H9 (cell line): ENCODE measurements around the gene CXCL9. TPM values are rescaled to one million over a fixed set of nuclear protein-coding genes. Genes with fewer than 3 reads are reported as not detected.

ENCODE experiments used
- DNase-seq: peaks from one replicate; pipeline ENCODE4 v3.0.0-alpha.2; 2017
- H2AFZ ChIP-seq: one replicate; pipeline ENCODE4 v1.6.1; 2013; ENCODE audit warnings: mild to moderate bottlenecking, low read length, control low read depth, moderate library complexity
- H2AK5ac ChIP-seq: 2 replicates; pipeline ENCODE4 v1.6.1; 2013; ENCODE audit warnings: low read length, control low read depth, mixed read lengths; ENCODE audit not compliant: insufficient read length
- H2BK120ac ChIP-seq: one replicate; pipeline ENCODE4 v1.6.1; 2013; ENCODE audit warnings: low read depth, mild to moderate bottlenecking, low read length, control low read depth, inconsistent platforms; ENCODE audit not compliant: poor library complexity, severe bottlenecking
- H2BK12ac ChIP-seq: 2 replicates; pipeline ENCODE4 v1.6.1; 2013; ENCODE audit warnings: low read length, control low read depth, mixed read lengths, low read depth; ENCODE audit not compliant: insufficient read length
- H2BK15ac ChIP-seq: 2 replicates; pipeline ENCODE4 v1.6.1; 2013; ENCODE audit warnings: low read depth, low read length, control low read depth
- H2BK20ac ChIP-seq: one replicate; pipeline ENCODE4 v1.6.1; 2013; ENCODE audit warnings: low read depth, mild to moderate bottlenecking, low read length, control low read depth, inconsistent platforms; ENCODE audit not compliant: poor library complexity, severe bottlenecking
- H2BK5ac ChIP-seq: 2 replicates; pipeline ENCODE4 v1.6.1; 2013; ENCODE audit warnings: low read length, control low read depth, mixed read lengths; ENCODE audit not compliant: insufficient read length
- H3K14ac ChIP-seq: 2 replicates; pipeline ENCODE4 v1.6.1; 2013; ENCODE audit warnings: low read length, control low read depth; ENCODE audit not compliant: insufficient read depth
- H3K18ac ChIP-seq: 2 replicates; pipeline ENCODE4 v1.6.1; 2013; ENCODE audit warnings: low read depth, mild to moderate bottlenecking, mixed read lengths, low read length, control low read depth; ENCODE audit not compliant: insufficient read length
- H3K23ac ChIP-seq: 2 replicates; pipeline ENCODE4 v1.6.1; 2013; ENCODE audit warnings: low read length, control low read depth, mixed read lengths, low read depth; ENCODE audit not compliant: insufficient read length
- H3K23me2 ChIP-seq: 2 replicates; pipeline ENCODE4 v1.6.1; 2013; ENCODE audit warnings: low read depth, mild to moderate bottlenecking, mixed read lengths, low read length, control low read depth; ENCODE audit not compliant: insufficient read length, poor library complexity, severe bottlenecking
- H3K27ac ChIP-seq: 2 replicates; pipeline ENCODE4 v1.5.1; 2013; ENCODE audit warnings: low read length, control low read depth, mixed read lengths, low read depth; ENCODE audit not compliant: insufficient read length
- H3K27me3 ChIP-seq: 2 replicates; pipeline ENCODE4 v1.6.1; 2013; ENCODE audit warnings: low read length, control low read depth, inconsistent platforms; ENCODE audit not compliant: insufficient read depth
- H3K4ac ChIP-seq: 2 replicates; pipeline ENCODE4 v1.6.1; 2013; ENCODE audit warnings: low read depth, mild to moderate bottlenecking, control low read depth, inconsistent platforms, low read length, moderate library complexity
- H3K4me1 ChIP-seq: 2 replicates; pipeline ENCODE4 v1.6.1; 2013; ENCODE audit warnings: low read length, control low read depth, inconsistent platforms; ENCODE audit not compliant: insufficient read depth
- H3K4me2 ChIP-seq: 2 replicates; pipeline ENCODE4 v1.6.1; 2013; ENCODE audit warnings: low read length, control low read depth, mixed read lengths; ENCODE audit not compliant: insufficient read length, insufficient read depth
- H3K56ac ChIP-seq: 2 replicates; pipeline ENCODE4 v1.6.1; 2013; ENCODE audit warnings: low read depth, mild to moderate bottlenecking, mixed read lengths, low read length, control low read depth; ENCODE audit not compliant: insufficient read length
- H3K79me1 ChIP-seq: 2 replicates; pipeline ENCODE4 v1.6.1; 2013; ENCODE audit warnings: low read depth, mild to moderate bottlenecking, moderate library complexity, low read length, control low read depth, inconsistent platforms; ENCODE audit not compliant: insufficient read depth, poor library complexity, severe bottlenecking
- H3K79me2 ChIP-seq: 2 replicates; pipeline ENCODE4 v1.6.1; 2013; ENCODE audit warnings: low read length, control low read depth, inconsistent platforms; ENCODE audit not compliant: insufficient read depth
- H3K9ac ChIP-seq: 2 replicates; pipeline ENCODE4 v1.6.1; 2013; ENCODE audit warnings: low read length, control low read depth, mixed read lengths; ENCODE audit not compliant: insufficient read length; ENCODE audit errors: extremely low read depth
- H3K9me3 ChIP-seq: one replicate; pipeline ENCODE4 v1.6.1; 2013; ENCODE audit warnings: low read depth, low read length, inconsistent platforms; ENCODE audit not compliant: control insufficient read depth
- H3T11ph ChIP-seq: one replicate; pipeline ENCODE4 v1.6.1; 2013; ENCODE audit warnings: mild to moderate bottlenecking, low read length, control low read depth, inconsistent platforms
- H4K20me1 ChIP-seq: one replicate; pipeline ENCODE4 v1.6.1; 2013; ENCODE audit not compliant: control insufficient read depth, insufficient read length, insufficient read depth
- H4K5ac ChIP-seq: 2 replicates; pipeline ENCODE4 v1.6.1; 2013; ENCODE audit warnings: low read depth, mild to moderate bottlenecking, mixed read lengths, low read length, control low read depth; ENCODE audit not compliant: insufficient read length
- H4K8ac ChIP-seq: replicated peaks from 2 replicates; pipeline ENCODE4 v1.6.1; 2013; ENCODE audit warnings: low read length, control low read depth, mixed read lengths, low read depth; ENCODE audit not compliant: insufficient read length
- H4K91ac ChIP-seq: 2 replicates; pipeline ENCODE4 v1.6.1; 2013; ENCODE audit warnings: low read depth, mild to moderate bottlenecking, moderate library complexity, mixed read lengths, low read length, control low read depth; ENCODE audit not compliant: insufficient read length
- H3K27ac Mint-ChIP-seq, 3 experiments: 2 replicates in 2 of 3; 3 replicates in 1 of 3; pipeline ENCODE4 v1.8.0; 2020 to 2021; ENCODE audit warnings: mixed read lengths in 3 of 3, mild to moderate bottlenecking in 1 of 3, moderate library complexity in 1 of 3
- H3K27me3 Mint-ChIP-seq: 2 replicates; pipeline ENCODE4 v1.8.0; 2021; ENCODE audit warnings: low read depth, mild to moderate bottlenecking, moderate library complexity, mixed read lengths
- H3K36me3 Mint-ChIP-seq, 3 experiments: 2 replicates in 2 of 3; 3 replicates in 1 of 3; pipeline ENCODE4 v1.8.0; 2020 to 2021; ENCODE audit warnings: low read depth in 3 of 3, mixed read lengths in 3 of 3; ENCODE audit not compliant: insufficient read depth in 1 of 3
- H3K4me1 Mint-ChIP-seq, 2 experiments: 2 replicates each; pipeline ENCODE4 v1.8.0; 2020; ENCODE audit warnings: mixed read lengths in 2 of 2
- H3K4me3 Mint-ChIP-seq, 2 experiments: 2 replicates in 1 of 2; 3 replicates in 1 of 2; pipeline ENCODE4 v1.8.0; 2020 to 2021; ENCODE audit warnings: mild to moderate bottlenecking in 2 of 2, mixed read lengths in 2 of 2, moderate library complexity in 1 of 2
- H3K9me3 Mint-ChIP-seq, 2 experiments: 2 replicates in 1 of 2; 3 replicates in 1 of 2; pipeline ENCODE4 v1.8.0; 2020; ENCODE audit warnings: mild to moderate bottlenecking in 2 of 2, mixed read lengths in 2 of 2, moderate library complexity in 1 of 2
- CTCF ChIP-seq: fragments of 200-600 bp; sonication (generic); conservative IDR thresholded peaks from 3 replicates; pipeline ENCODE4 v1.8.0; 2021; ENCODE audit warnings: antibody characterized with exemption, mild to moderate bottlenecking
- WGBS: extraction: QIAGEN DNeasy Blood & Tissue Kit; methylation state at CpG from one replicate; pipeline ENCODE4 v1.1.7; 2013; ENCODE audit warnings: missing lambda C conversion rate, low lambda C conversion rate, mixed read lengths; ENCODE audit not compliant: insufficient read length; ENCODE audit errors: extremely low coverage; 5-methylcytosine and 5-hydroxymethylcytosine counted together
- total RNA-seq: library from RNA; stranded (reverse); gene quantifications from 2 replicates; pipeline ENCODE4 v1.2.1, GENCODE V29; 2021

CXCL9 gene
- total RNA-seq, 1 experiment from 2014 or later = not detected

GRCh38 chr4:75968084-75968483, 39.2 kb downstream of the CXCL9 start:
- Histone ChIP-seq H3K4me2 (no peak overlapping the region), H4K91ac (no peak overlapping the region), H3K14ac (no peak overlapping the region), H2BK5ac (no peak overlapping the region), H3T11ph (no peak overlapping the region), H3K23me2 (no peaks in the 10 kb centered on the region), H4K5ac (no peak overlapping the region), H3K4me1 (no peaks in the 10 kb centered on the region), H3K9me3 (peaks cover 10% of the 10 kb centered on the region), H3K79me1 (no peaks in the 10 kb centered on the region), H2BK120ac (no peak overlapping the region), H2AFZ (no peak overlapping the region), H3K27ac (no peak overlapping the region), H4K20me1 (no peaks in the 10 kb centered on the region), H3K18ac (no peak overlapping the region), H2BK15ac (no peak overlapping the region), H3K27me3 (no peaks in the 10 kb centered on the region), H2BK12ac (no peak overlapping the region), H3K4ac (no peak overlapping the region), H3K56ac (no peak overlapping the region), H4K8ac (no peak overlapping the region), H3K79me2 (no peaks in the 10 kb centered on the region), H3K23ac (no peak overlapping the region), H3K9ac (no peak overlapping the region), H2BK20ac (no peak overlapping the region), H2AK5ac (no peak overlapping the region)
- H3K27me3 Mint-ChIP-seq = no peaks in the 10 kb centered on the region
- no peaks in the 10 kb centered on the region for H3K4me1 Mint-ChIP-seq
- peaks cover 80 to 97% (median 91%) of the 10 kb centered on the region in 3 experiments for H3K36me3 Mint-ChIP-seq
- no peak overlapping the region for H3K4me3 Mint-ChIP-seq
- no peak overlapping the region; a peak in 1 of 7 replicates for H3K27ac Mint-ChIP-seq
- H3K9me3 Mint-ChIP-seq = peaks cover 9 to 22% of the 10 kb centered on the region in 2 experiments; a peak in 4 of 5 replicates
- no CpG with 5 or more reads among the region's 3 CpGs for WGBS
- DNase-seq = no peak
- TF ChIP-seq CTCF = no peak
